Posterior cingulate gyrus (tissue), 11 donors: ENCODE results near the gene DPH2.

Source experiments
- DNase-seq, 10 donors: peaks; one replicate each; pipeline versions ENCODE4 v3.0.0 to v3.0.0-alpha.2; 2020 to 2021; ENCODE audit warnings: mixed read lengths in 3 of 10
- intact Hi-C: fragments of 100-400 bp; cut with DNase I; formaldehyde crosslinking; loops from one replicate; pipeline ENCODE4 v1.15.1; 2023

The DPH2 gene

DNA sequence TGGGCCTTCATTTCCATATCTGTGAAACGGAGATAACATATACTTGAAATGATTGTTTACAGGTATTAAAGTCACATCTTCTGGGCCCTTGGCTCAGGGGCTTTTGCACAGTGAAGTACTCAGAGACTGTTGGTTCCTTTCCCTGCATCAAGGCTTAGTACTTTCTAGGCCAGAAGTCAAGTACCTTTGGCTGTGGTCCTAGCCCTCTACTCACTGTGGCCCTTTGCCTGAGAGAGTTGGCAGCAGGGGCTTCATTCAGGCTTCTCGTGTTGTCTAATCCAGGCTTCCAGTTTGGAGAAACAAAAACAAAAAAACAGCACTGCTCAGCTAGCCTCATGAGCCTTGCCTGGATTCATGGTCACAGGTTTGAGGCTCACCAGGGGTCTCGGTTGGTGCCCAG is 8.1 kb upstream of the DPH2 start:
- peak in 1 of 10 donors; percentile 23 for DNase-seq
- intact Hi-C loops: no loop called here

DNA sequence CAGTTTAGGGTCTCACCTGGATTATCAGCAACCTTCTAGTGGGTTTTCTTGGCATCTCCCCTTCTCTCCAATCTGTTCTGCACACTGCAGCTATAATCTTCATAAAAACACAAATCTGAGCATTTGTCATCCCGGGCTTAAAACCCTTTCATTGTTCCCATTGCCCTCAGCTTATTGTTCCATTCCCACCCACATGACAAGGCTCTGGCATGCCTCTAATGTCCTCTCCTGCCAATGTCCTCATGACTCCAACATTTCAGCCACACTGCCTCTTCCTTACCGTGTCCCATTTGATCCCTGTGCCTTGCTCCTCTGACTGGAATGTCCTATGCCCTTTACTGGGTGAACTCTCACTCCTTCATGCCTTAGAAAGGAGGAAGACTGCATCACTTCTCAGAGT is 7.5 kb upstream of the DPH2 start:
- DNase-seq: peak in 2 of 10 donors; percentile 12 to 54
- intact Hi-C loops: no loop called here

DNA sequence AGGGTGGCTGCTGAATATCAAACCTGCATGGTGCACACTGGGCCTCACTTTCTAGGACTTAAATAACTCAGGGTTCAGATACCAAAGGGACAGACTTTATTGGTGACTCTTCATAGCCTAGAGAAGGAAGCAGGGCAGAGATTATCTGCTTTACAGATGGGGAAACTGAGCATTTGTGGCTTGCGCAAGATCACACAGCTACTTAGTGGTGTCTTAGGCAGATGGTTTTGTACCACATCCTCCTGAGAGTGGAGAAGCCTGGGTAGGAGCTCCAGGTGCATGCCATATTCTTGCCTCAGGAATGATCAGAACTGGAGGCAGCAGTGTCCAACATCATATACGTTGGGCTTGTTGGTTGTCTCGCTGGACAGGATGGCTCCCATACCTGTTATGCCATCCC is 6.8 kb upstream of the DPH2 start:
- intact Hi-C loops: no loop called here
- no peak for DNase-seq

DNA sequence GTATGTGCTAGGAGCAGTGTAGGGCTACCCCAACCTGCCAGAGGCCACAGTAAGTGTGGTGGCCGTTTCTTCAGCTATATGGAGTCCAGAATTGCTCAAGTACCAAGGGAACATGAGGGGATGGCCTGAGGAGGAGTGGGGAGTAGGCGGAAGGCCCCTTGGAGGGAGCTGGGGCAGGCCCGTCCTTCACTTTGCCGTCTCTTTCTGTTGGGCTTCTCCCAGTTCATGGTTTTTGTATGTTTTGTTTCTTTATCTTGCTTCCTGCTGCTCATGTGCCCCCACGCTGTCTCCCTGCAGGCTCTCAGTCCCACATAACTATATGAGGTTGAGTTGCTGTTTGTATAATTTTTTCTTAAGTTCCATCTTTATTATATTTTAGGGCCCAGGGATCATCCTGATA is 5.9 kb upstream of the DPH2 start:
- intact Hi-C loops: no loop called here
- DNase-seq: peak in 1 of 10 donors; percentile 33

DNA sequence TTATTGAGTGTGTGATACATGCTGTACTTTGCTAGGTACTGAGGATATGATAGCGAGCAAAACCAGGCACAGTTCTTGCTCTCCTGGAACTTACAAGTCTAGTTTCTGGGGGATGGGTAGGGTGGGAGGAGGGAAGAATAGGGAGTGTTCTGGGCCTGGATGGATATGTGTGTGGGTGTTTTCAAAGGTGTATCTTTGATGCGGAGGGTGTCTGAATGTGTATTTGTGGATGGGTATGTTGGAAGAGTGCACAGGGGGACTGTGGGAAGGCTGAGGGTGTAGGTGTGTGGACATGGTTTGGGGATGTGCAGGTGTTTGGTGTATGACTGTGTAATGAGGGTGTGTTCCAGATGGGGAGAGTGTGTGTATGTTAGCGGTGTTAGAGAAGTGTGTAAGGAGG is 4.5 kb upstream of the DPH2 start:
- no peak for DNase-seq
- intact Hi-C loops: no loop called here

DNA sequence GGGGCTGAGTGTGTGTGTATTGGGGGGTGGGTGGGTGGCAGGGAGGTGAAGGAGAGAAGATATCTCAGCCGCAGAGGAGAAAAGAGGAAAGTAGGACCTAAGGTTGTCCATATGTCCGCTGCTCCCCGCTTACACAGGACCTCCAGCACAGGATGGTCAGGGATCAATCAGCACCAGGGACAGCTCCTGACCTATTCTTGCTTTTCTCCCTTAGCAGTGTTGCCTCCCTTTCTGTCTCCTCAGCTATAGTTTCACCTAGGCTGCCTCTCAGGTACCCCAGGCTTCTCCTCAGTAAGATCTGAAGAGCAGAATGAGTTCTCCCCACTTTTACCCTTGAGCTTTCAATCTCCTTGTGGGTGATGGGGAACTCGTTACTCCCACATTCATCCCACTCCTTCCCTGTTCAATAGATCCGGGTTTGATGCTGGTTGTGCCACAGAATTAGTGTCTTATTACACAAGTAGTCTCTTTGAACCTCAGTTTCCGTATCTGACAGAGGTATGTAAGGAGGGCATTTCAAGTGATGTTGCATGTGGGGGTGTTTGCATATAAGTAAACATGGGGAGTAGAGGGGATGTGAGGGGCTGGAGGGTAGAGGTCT is 1.4 kb upstream of the DPH2 start:
- DNase-seq: peak in 1 of 10 donors; percentile 24
- intact Hi-C loops: no loop called here

DNA sequence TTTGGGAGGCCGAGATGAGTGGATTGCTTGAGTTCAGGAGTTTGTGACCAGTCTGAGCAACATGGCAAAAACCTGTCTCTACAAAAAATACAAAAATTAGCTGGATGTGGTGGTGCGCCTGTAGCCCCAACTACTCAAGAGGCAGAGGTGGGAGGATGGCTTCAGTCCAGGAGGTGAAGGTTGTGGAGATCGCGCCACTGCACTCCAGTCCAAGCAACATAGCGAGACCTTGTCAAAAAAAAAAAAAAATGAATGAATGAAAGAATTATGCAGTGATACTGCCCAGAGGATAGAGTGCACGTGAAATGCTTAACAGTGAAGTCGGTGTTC is 429 bp upstream of the DPH2 start:
- intact Hi-C loops: no loop called here
- DNase-seq: peak in 1 of 10 donors; percentile 66

DNA sequence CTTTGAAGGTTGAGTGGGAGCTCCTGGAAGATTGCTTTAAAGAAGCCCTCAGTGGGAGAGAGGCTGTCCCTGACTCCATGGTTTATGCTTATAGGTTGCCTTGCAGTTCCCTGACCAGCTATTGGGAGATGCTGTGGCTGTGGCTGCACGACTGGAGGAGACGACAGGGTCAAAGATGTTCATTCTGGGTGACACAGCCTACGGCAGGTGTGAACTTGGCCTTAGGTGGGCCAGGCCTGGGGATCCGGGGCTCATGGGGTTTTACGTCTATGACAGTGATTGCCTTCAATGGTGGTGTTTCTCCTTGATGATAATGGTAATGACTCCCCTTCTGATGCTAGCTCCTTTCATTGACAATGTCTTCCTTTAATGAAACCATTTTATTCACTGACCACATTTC is 692 bp downstream of the DPH2 start:
- DNase-seq: peak in 2 of 10 donors; percentile 50 to 67
- intact Hi-C loops: no loop called here

DNA sequence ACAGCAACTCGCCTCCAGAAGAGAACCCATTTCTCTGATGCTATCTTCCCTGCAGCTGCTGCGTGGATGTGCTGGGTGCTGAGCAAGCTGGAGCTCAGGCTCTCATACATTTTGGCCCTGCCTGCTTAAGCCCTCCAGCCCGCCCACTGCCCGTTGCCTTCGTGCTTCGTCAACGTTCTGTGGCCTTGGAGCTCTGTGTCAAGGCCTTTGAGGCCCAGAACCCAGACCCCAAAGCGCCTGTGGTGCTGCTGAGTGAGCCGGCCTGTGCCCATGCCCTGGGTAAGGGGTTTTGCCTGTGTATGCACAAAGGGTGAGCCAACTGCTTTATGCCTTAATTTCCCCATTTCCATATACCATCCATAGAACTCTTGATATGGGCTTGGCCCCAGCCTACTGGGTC is 1.1 kb downstream of the DPH2 start:
- peak in 3 of 10 donors; percentile 24 to 78 (median 59) for DNase-seq
- intact Hi-C loops: no loop called here

DNA sequence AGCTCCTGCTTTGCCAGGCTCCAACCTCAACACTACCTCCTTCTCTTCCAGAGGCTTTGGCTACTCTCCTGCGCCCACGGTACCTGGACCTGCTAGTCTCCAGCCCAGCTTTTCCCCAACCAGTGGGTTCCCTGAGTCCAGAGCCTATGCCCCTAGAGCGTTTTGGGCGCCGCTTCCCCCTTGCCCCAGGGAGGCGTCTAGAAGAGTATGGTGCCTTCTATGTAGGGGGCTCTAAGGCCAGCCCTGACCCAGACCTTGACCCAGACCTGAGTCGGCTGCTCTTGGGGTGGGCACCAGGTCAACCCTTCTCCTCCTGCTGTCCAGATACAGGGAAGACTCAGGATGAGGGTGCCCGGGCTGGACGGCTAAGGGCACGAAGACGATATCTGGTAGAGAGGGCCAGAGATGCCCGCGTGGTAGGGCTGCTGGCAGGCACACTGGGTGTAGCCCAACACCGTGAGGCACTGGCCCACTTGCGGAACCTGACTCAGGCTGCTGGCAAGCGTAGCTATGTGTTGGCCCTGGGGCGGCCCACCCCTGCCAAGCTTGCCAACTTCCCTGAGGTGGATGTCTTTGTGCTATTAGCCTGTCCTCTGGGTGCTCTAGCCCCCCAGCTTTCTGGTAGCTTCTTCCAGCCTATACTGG is 1.6 kb downstream of the DPH2 start:
- intact Hi-C loops: no loop called here
- DNase-seq: peak in 3 of 10 donors; percentile 39 to 72 (median 63)

DNA sequence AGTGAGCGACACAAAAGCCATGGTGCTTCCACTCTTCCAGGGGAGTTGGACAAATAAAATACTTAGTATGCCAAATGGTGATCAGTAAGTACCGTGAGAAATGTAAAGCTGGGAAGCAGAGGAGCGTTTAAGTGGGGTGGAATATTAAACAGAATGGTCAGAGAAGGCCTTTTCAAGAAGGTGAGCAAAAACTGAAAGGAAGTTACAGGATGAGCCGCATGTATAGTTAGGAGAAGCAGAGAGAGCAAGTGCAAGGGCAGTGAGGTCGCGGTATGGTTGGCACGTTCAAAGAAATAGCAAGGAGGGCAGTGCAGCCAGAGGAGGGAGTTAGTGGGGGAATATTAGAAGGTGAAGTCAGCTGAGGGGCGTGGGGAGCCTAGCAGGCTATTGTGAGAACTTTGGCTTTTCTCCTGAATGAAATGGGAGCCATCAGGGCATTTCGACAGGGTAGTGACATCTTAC is 4.2 kb downstream of the DPH2 start:
- DNase-seq: peak in 1 of 10 donors; percentile 39
- intact Hi-C loops: loop anchor here (2.0 kb wide), 1 partner anchor 27 kb away; the partner anchor contains the start of gene IPO13

DNA sequence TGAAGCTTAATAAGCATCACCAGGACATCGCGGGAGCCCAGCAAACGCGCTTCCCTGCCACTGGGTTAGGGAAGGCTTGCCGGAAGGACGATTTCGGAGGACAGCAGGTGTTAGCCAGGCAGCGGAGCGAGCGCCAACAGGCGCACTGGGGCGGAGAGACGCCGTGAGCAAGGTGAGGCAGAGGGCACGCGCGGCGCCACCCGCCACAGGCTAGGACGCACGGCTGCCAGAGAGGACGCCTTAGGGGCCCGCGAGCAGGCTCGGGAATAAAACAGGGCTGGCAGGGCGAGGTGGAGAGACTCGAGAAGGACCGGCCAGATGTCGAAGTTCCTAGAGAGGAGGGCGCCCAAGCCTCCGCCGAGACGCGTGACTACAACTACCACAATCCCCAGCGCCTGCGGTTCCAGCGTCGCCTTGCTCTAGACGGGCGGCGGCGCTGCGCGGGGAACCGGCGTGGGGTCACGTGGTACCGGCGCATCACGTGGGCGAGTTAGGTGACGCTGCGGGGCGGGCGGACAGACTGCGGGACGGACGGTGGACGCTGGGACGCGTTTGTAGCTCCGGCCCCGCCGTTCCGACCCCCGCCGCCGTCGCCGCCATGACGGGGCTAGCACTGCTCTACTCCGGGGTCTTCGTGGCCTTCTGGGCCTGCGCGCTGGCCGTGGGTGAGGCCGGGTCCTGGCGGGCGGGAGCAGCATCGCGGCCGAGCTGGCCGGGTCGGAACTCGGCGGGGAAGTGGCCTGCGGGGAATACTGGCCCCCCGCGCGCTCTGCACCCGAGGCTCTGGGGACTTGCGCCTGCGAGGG is 4.8 kb downstream of the DPH2 start, which contains the start of gene ATP6V0B:
Gene ATP6V0B (plus strand): TSS at position 518 of the 806 bp plus-strand sequence. CDS start 81 bp downstream, at position 599.
- DNase-seq: peak; percentile 97 to 100 (median 99)
- intact Hi-C loops: loop anchor here (2.0 kb wide), 1 partner anchor 28 kb away; the partner anchor contains the start of gene IPO13

DNA sequence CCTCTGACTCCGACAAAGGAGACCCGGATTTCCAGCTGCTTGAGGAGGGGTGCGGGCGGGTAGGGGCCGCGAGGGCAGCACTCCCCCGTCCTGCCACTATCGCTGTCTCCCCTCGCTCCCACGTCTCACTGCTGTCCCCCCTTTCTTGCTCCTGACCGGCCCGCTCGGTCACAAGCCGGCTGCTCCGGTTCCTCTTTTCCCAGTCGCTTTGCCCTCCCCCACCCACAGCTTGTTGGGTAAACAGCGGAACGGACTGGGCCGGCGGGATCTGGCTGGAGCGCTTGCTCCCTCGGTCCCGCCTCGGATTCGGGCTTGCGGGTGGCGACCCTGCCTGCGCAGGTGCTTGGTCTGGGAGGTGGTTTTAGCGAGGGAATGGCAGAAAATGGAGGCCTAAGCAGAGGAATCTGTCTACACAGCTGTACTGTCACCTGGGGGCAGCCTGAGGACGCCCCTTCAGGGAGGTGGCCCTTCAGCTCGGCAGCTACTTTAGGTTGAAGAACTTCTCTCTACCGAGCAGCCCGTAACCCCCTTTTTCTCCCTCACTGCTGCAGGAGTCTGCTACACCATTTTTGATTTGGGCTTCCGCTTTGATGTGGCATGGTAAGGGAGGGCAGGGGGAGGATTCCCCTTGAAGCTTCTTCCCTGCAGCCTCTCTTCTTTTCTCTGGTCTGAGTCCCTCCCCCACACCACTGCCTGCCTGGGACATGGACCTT is 5.6 kb downstream of the DPH2 start:
- peak in 6 of 10 donors; percentile 46 to 88 (median 64) for DNase-seq
- intact Hi-C loops: loop anchor here (2.0 kb wide), 1 partner anchor 29 kb away; the partner anchor contains the start of gene IPO13

DNA sequence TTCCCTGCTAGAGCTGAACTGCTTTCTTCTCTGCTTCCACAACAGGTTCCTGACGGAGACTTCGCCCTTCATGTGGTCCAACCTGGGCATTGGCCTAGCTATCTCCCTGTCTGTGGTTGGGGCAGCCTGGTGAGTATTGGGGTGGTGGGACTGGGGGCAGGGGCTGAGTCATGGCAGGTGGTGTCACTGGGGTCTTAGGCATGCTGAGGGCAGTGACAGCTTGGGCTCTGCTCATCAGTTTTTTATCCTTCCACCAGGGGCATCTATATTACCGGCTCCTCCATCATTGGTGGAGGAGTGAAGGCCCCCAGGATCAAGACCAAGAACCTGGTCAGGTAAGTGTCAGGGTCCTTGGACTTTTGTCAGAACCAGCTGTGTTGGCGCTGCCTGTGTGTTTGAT is 6.2 kb downstream of the DPH2 start:
- intact Hi-C loops: no loop called here

DNA sequence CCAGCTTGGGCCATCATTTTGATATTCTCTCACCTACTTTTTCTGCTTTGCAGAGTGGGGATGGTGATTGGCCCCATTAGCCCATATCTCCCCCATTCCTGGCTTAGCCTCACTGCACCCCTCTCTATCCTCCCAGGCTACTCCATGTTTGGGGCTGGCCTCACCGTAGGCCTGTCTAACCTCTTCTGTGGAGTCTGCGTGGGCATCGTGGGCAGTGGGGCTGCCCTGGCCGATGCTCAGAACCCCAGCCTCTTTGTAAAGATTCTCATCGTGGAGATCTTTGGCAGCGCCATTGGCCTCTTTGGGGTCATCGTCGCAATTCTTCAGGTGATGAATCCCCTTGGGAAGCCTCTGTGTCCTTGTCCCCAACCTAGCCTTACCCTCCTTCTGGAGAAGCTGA is 7.1 kb downstream of the DPH2 start:
- intact Hi-C loops: no loop called here
- peak in 1 of 10 donors; percentile 48 for DNase-seq

More for the DNA sequence above, 6.2 kb downstream of the DPH2 start:
- peak in 2 of 10 donors; percentile 17 to 37 for DNase-seq

DNA sequence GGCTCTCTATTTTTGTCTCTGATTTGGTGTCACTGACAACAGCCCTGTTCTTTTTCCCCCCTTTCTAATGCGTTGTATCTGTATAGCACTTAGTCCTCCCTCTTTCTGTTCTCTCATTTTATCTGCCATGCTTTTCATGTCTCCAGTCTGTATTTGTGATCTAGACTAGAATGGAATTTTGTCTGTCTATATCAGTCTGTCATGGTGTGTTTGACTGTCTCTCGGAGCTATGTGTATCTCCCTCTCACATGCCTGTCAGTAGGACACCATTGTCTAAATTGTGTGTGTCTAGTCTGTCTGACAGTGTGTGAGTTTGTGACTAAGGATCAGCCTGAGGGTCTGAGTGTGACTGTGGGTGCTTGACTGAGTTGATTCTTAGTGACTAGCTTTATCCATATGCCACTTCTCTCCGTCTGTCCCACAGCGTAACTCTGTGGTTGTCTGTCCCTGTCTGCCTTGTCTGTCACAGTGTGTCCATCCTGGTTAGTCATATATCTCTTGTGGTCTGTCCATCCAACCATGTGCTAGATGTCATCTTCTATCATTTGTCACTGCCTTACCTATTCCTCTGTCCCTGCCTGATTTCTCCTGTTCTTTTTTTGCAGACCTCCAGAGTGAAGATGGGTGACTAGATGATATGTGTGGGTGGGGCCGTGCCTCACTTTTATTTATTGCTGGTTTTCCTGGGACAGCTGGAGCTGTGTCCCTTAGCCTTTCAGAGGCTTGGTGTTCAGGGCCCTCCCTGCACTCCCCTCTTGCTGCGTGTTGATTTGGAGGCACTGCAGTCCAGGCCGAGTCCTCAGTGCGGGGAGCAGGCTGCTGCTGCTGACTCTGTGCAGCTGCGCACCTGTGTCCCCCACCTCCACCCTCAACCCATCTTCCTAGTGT is 7.8 kb downstream of the DPH2 start:
- intact Hi-C loops: no loop called here
- peak in 2 of 10 donors; percentile 38 to 40 for DNase-seq

DNA sequence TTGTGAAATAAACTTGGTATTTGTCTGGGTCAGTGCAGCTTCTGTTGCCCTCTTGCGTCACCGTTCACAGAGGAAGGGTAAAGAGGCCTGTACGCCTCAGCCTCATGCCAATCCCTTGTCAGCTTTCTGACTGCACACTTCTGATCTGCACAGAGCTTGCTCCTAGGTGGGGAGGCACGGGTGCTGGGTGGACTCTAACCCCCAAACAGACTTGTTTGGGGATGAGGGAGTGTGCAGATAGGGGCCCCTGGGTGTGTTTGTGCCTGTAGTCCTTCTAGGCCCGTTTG is 8.4 kb downstream of the DPH2 start:
- intact Hi-C loops: no loop called here
- peak in 2 of 10 donors; percentile 45 to 62 for DNase-seq

DNA sequence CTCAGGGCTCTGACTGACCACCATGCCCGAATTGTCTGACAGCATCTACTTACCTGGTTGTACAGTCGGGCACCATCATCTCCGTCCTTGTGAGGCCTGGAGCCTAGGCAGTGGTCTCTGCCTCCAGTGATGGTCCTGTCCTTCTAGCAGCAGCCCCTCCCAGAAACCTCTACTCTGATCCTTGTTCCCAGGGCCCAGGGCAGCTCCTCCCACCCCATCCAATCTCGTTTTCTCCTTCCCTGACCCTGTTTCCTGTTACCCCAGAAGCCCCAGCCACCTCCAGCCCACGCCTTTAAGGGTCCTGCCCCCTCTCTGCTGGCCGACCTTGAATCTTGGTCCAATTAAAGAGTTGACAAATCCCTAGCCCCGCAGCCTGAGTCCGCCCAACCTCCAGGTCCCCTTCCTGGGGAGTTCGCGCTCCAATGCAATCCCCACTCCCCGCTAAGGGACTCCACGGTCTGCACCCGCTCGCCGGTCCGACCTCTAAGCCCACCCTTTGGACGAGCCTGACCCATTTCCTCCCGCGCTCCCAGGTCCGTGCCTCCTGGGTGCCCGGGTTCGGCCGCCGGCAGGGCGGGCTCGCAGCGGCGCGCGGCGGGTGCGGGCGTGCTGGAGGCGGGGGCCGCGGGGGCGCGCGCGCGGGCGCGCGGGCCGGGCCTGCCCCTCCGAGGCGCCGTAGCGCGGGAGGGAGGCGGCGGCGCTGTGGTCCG is 8.9 kb downstream of the DPH2 start, which contains the start of gene B4GALT2:
Gene B4GALT2 (plus strand): TSS at position 660 of the 710 bp plus-strand sequence. CDS start 1,951 bp downstream, outside the sequence.
- intact Hi-C loops: no loop called here
- DNase-seq: peak in 8 of 10 donors; percentile 45 to 93 (median 66)

DNA sequence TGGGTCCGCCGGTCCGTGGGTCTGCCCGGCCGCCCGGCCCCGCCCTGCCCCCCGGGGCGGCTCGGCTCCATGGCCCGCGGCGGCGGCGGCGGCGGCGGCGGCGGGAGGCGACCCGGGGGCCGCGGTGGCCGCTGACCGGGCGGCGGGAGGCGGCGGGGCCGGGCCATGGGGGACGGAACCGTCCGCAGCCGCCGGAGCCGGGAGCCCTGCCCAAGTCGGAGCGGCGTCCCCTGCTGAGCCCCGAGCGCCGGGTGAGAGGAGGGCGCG is 9.4 kb downstream of the DPH2 start:
- no peak for DNase-seq
- intact Hi-C loops: no loop called here
